RPMI8226 (cell line): Measurements from ENCODE around the gene ITPKB.
A peak's percentile ranks its signal among the peaks of the same experiment; 100 is the strongest.

ENCODE experiments used
- DNase-seq: peaks from one replicate; pipeline ENCODE4 v3.0.0-alpha.2; 2015

Gene ITPKB

GRCh38 chr1:226597616-226598454, 141.2 kb downstream of the ITPKB start:
- DNase-seq, result no peak

GRCh38 chr1:226596531-226597165, 142.4 kb downstream of the ITPKB start:
- DNase-seq, result no peak

- DNase-seq, result no peak
Measured at GRCh38 chr1:226593541-226593940, 145.5 kb downstream of the ITPKB start.

GRCh38 chr1:226590614-226591013, 148.5 kb downstream of the ITPKB start:
- DNase-seq, result no peak

GRCh38 chr1:226589008-226589733, 149.9 kb downstream of the ITPKB start:
- no peak for DNase-seq

GRCh38 chr1:226588484-226588883, 150.6 kb downstream of the ITPKB start:
- no peak for DNase-seq

GRCh38 chr1:226586650-226587422, 152.2 kb downstream of the ITPKB start:
- no peak for DNase-seq

- DNase-seq, result no peak
Measured at GRCh38 chr1:226586116-226586515, 153.0 kb downstream of the ITPKB start.

- peak; percentile 67 for DNase-seq
Measured at GRCh38 chr1:226584164-226584563, 154.9 kb downstream of the ITPKB start.

DNA sequence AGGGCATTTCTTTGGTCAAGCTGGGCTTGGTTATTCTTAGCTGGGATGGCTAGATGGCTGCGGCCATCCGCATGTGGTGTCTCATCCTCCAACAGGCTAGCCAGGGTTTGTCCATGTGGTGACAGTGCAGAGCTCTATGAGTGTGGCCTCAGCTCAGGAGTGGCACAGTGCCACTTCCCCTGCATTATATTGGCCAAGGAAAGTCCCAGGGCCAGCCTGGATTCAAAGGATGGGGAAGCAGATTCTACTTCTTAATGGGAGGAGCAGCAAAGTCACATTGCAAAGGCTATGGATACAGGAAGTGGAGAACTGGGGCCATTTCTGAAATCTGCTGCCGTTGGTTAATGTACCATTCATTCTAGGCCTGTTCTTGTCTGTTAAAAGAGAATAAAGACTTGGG, 156.1 kb downstream of the ITPKB start:
- DNase-seq, result no peak
